Stimulated activated CD4-positive, alpha-beta T cell treated with anti-CD3 and anti-CD28 coated beads, Interleukin-1b, Interleukin-23, amount 100 ng/mL, for 1 hour (primary cell): ENCODE data around the gene ZNF684.
"Not testable (repeated sequence)": the region's sequence is repeated elsewhere in the genome, so short reads cannot be mapped to it uniquely, and the experiment has no call there.

Experiments
- DNase-seq, 2 donors: peaks; one replicate each; pipeline ENCODE4 v3.0.0-alpha.2; 2020; ENCODE audit warnings: low read depth in 2 of 2

The ZNF684 gene

DNA sequence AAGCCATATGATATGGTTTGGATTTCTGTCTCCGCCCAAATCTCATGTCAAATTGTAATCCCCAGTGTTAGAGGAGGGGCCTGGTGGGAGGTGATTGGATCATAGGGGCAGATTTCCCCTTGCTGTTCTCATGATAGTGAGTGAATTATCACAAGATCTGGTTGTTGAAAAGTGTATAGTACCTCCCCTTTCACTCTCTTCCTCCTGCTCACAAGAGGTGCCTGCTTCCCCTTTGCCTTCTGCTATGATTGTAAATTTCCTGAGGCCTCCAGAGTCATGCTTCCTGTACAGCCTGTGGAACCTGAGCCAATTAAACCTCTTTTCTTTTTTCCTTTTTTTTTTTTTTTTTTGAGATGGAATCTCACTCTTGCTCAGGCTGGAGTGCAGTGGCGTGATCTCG, 43.4 kb downstream of the ZNF684 start:
- not testable (repeated sequence) for DNase-seq

DNA sequence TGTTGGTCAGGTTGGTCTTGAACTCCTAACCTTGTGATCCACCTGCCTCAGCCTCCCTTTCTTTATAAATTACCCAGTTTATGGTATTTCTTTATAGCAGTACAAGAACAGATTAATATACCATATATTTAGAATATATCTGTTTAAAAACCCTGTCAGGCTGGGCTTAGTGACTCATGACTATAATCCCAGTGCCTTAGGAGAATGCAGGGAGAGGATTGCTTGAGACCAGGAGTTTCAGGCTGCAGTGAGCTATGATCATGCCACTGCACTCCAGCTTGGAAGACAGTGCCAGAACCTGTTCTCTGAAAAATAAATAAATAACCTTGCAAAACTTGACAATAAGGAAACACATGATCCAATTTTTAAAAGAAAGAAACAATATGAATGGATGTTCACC, 43.9 kb downstream of the ZNF684 start:
- DNase-seq, result no peak

DNA sequence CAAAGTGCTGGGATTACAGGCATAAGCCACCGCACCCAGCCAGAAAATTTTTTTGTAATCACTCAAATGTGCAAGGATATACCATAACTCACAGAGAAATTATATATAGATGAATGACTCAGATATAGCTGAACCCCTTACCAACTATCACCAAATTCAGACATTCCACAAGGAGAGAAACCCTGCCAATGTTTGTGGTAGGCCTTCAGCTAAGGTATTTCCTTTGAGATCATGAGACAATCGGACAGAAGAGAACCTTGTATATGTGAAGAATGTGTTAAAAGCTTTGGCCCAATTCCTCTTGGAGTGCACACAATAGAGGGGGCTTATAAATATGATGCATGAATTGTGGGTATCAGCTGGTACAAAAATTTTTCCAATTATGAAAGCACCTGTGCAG, 50.7 kb downstream of the ZNF684 start:
- no peak for DNase-seq

DNA sequence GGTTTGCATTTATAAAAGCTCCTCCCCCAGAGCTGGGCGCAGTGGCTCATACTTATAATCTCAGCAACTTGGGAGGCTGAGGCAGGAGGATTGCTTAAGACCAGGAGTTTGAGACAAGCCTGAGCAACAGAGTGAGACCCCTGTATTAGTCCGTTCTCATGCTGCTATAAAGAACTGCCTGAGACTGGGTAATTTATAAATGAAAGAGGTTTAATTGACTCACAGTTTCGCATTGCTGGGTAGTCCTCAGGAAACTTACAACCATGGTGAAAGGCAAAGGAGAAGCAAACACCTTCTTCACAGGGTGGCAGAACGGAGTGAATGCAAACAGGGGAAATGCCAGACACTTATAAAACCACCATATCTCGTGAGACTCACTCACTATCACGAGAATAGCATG, 52.5 kb downstream of the ZNF684 start:
- no peak for DNase-seq

- DNase-seq, result no peak
These were observed 57.1 kb downstream of the ZNF684 start for GRCh38 chr1:40588586-40588985.

GRCh38 chr1:40592107-40592803, 60.8 kb downstream of the ZNF684 start:
- no peak for DNase-seq

GRCh38 chr1:40593449-40594186, 62.2 kb downstream of the ZNF684 start:
- DNase-seq, result no peak

GRCh38 chr1:40594187-40594531, 62.7 kb downstream of the ZNF684 start:
- no peak for DNase-seq

DNA sequence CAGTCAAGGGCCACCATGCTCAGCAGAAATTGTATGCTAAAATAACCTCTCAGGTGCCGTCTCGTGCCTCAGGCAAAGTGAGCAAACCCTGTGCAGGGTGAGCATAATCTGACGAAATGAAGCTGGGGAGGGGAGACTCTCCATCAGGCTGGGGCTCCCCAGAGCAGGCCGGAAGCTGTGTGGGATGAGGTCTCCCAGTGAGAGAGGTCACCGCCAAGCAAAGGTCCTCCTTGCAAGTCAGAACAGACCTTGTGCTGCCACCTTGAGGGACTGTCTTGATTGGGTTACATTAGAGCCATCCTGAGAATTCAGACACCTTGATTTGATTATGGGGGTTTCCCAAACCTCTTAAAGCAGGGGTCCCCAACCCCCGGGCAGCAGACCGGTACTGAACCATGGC, 64.2 kb downstream of the ZNF684 start:
- no peak for DNase-seq
